Neural cell (in vitro differentiated cells): ENCODE measurements around the gene CCIN. TPM values are rescaled to one million over a fixed set of nuclear protein-coding genes. Genes with fewer than 3 reads are reported as not detected.
A peak's percentile ranks its signal among the peaks of the same experiment; 100 is the strongest.

Experiments used
- H2AFZ ChIP-seq: fragments of 200-600, 300-800 bp; sonication (generic), shearing (Covaris generic); 2 replicates; pipeline ENCODE4 v1.6.0; 2014; ENCODE audit warnings: low read depth, mild to moderate bottlenecking, antibody characterized with exemption, low read length, moderate library complexity
- H3F3A ChIP-seq: fragments of 200-600 bp; shearing (Covaris generic); 2 replicates; pipeline ENCODE4 v1.6.1; 2016; ENCODE audit warnings: mild to moderate bottlenecking, moderate library complexity, mixed read lengths, antibody characterized with exemption, low read length; ENCODE audit not compliant: insufficient read depth, poor library complexity, severe bottlenecking
- H3K27ac ChIP-seq: fragments of 200-600, 300-800 bp; sonication (generic), shearing (Covaris generic); 2 replicates; pipeline ENCODE4 v1.5.1; 2014; ENCODE audit warnings: mild to moderate bottlenecking, low read length, moderate library complexity
- H3K27me3 ChIP-seq: fragments of 300-800, 200-600 bp; sonication (generic), shearing (Covaris generic); 2 replicates; pipeline ENCODE4 v1.6.0; 2014; ENCODE audit warnings: mild to moderate bottlenecking, low read depth, low read length, moderate library complexity; ENCODE audit not compliant: insufficient read depth
- H3K36me3 ChIP-seq: fragments of 300-800, 200-600 bp; sonication (generic), shearing (Covaris generic); 2 replicates; pipeline ENCODE4 v1.5.1; 2014; ENCODE audit warnings: mild to moderate bottlenecking, antibody characterized with exemption, low read length, moderate library complexity; ENCODE audit not compliant: insufficient read depth
- H3K4me2 ChIP-seq: fragments of 300-800, 200-600 bp; sonication (generic), shearing (Covaris generic); 2 replicates; pipeline ENCODE4 v1.6.0; 2014; ENCODE audit warnings: mild to moderate bottlenecking, low read length
- H3K4me3 ChIP-seq: fragments of 300-800, 200-600 bp; sonication (generic), shearing (Covaris generic); 2 replicates; pipeline ENCODE4 v1.5.1; 2014; ENCODE audit warnings: mild to moderate bottlenecking, low read length, moderate library complexity
- H3K79me2 ChIP-seq: fragments of 200-600 bp; shearing (Covaris generic); replicated peaks from 2 replicates; pipeline ENCODE4 v1.6.0; 2014; ENCODE audit warnings: mild to moderate bottlenecking, low read length, moderate library complexity; ENCODE audit not compliant: insufficient read depth
- H3K9ac ChIP-seq: fragments of 300-800, 200-600 bp; sonication (generic), shearing (Covaris generic); 2 replicates; pipeline ENCODE4 v1.6.1; 2016; ENCODE audit warnings: mild to moderate bottlenecking, low read length, mixed read lengths
- H3K9me2 ChIP-seq: fragments of 200-600 bp; shearing (Covaris generic); 2 replicates; pipeline ENCODE4 v1.6.1; 2016; ENCODE audit warnings: mild to moderate bottlenecking, low read length, mixed read lengths; ENCODE audit not compliant: insufficient read depth
- H3K9me3 ChIP-seq: fragments of 200-600, 300-800 bp; sonication (generic), shearing (Covaris generic); 2 replicates; pipeline ENCODE4 v1.6.1; 2016; ENCODE audit warnings: mild to moderate bottlenecking, mixed run types, low read length, moderate library complexity, mixed read lengths
- H4K20me1 ChIP-seq: fragments of 200-600 bp; shearing (Covaris generic); 2 replicates; pipeline ENCODE4 v1.6.1; 2016; ENCODE audit warnings: mild to moderate bottlenecking, mixed run types; ENCODE audit not compliant: insufficient read depth
- EP300 ChIP-seq: fragments of 450-650 bp; conservative IDR thresholded peaks from 2 replicates; pipeline ENCODE4 v1.6.1; 2014; ENCODE audit warnings: antibody characterized with exemption, mild to moderate bottlenecking, moderate library complexity; ENCODE audit not compliant: poor library complexity, severe bottlenecking
- EZH2 ChIP-seq: fragments of 200-600, 300-800 bp; shearing (Covaris generic), sonication (generic); IDR thresholded peaks from 2 replicates; pipeline ENCODE4 v1.6.1; 2014; ENCODE audit warnings: antibody characterized with exemption, low read length, borderline replicate concordance, mild to moderate bottlenecking; ENCODE audit not compliant: insufficient read depth, poor library complexity, severe bottlenecking
- MXI1 ChIP-seq: fragments of 450-650 bp; conservative IDR thresholded peaks from 2 replicates; pipeline ENCODE4 v1.6.1; 2014; ENCODE audit warnings: antibody characterized with exemption, mild to moderate bottlenecking; ENCODE audit not compliant: poor library complexity, severe bottlenecking
- POLR2AphosphoS5 ChIP-seq: IDR thresholded peaks from 2 replicates; pipeline ENCODE4 v1.6.1; 2012
- RAD21 ChIP-seq: fragments of 450-650 bp; conservative IDR thresholded peaks from 2 replicates; pipeline ENCODE4 v1.6.1; 2014; ENCODE audit warnings: antibody characterized with exemption, mild to moderate bottlenecking, moderate library complexity
- SMC3 ChIP-seq: fragments of 450-650 bp; conservative IDR thresholded peaks from 2 replicates; pipeline ENCODE4 v1.6.1; 2014; ENCODE audit warnings: antibody characterized with exemption, mild to moderate bottlenecking, moderate library complexity; ENCODE audit not compliant: poor library complexity
- TAF1 ChIP-seq: IDR thresholded peaks from 2 replicates; pipeline ENCODE4 v1.6.1; 2012; ENCODE audit warnings: low read depth
- polyA plus RNA-seq: library from polyadenylated mRNA; depleted of rRNA; stranded (reverse); fragments of >200 nt; gene quantifications from 2 replicates; pipeline ENCODE4 v1.2.3, GENCODE V29; 2014
- TF ChIP-seq, protein P1 (sequence below): fragments of 450-650 bp; IDR thresholded peaks from 2 replicates; pipeline ENCODE4 v1.5.1; 2014; ENCODE audit warnings: antibody characterized with exemption, mild to moderate bottlenecking, moderate library complexity; ENCODE audit not compliant: poor library complexity, severe bottlenecking
- TF ChIP-seq, protein P2 (sequence below): IDR thresholded peaks from 2 replicates; pipeline ENCODE4 v1.6.1; 2012; ENCODE audit warnings: borderline replicate concordance

The CCIN gene
- polyA plus RNA-seq, 1 donor from 2014 or later, result not detected

DNA sequence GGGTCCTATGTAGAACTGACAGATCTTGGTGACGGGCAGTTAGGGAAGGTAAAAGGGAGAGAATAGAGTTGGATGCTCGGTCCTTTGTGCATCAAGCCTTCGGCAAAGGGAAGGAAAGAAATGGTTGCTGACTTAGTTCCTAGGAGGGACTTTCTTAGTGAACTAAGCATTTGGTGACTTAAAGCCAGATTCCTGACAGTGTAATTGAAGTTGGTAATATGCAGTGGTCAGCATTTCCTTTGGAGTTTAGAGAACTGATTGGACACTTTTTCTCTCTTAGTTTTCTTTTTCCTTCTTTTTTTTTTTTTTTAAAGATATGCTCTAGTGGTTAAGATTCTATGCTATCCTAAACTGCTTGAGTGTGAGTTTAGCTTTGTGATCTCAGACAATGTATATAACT is 23.8 kb downstream of the CCIN start:
- TF ChIP-seq, protein P1, sequence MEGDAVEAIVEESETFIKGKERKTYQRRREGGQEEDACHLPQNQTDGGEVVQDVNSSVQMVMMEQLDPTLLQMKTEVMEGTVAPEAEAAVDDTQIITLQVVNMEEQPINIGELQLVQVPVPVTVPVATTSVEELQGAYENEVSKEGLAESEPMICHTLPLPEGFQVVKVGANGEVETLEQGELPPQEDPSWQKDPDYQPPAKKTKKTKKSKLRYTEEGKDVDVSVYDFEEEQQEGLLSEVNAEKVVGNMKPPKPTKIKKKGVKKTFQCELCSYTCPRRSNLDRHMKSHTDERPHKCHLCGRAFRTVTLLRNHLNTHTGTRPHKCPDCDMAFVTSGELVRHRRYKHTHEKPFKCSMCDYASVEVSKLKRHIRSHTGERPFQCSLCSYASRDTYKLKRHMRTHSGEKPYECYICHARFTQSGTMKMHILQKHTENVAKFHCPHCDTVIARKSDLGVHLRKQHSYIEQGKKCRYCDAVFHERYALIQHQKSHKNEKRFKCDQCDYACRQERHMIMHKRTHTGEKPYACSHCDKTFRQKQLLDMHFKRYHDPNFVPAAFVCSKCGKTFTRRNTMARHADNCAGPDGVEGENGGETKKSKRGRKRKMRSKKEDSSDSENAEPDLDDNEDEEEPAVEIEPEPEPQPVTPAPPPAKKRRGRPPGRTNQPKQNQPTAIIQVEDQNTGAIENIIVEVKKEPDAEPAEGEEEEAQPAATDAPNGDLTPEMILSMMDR, result no peak
- no peak for TF ChIP-seq RAD21
- no peak for TF ChIP-seq SMC3
- TF ChIP-seq TAF1, result no peak
- TF ChIP-seq MXI1, result no peak
- Histone ChIP-seq H3K79me2 (peaks cover 38% of the 10 kb centered on the region), H4K20me1 (no peaks in the 10 kb centered on the region), H3K27ac (no peak overlapping the region), H3K27me3 (no peaks in the 10 kb centered on the region), H3K4me2 (peak overlapping the region; percentile 96), H2AFZ (no peak overlapping the region), H3K9me2 (no peaks in the 10 kb centered on the region), H3F3A (no peaks in the 10 kb centered on the region), H3K9ac (no peak overlapping the region), H3K4me3 (peak overlapping the region; percentile 80), H3K9me3 (no peaks in the 10 kb centered on the region), H3K36me3 (no peaks in the 10 kb centered on the region)

DNA sequence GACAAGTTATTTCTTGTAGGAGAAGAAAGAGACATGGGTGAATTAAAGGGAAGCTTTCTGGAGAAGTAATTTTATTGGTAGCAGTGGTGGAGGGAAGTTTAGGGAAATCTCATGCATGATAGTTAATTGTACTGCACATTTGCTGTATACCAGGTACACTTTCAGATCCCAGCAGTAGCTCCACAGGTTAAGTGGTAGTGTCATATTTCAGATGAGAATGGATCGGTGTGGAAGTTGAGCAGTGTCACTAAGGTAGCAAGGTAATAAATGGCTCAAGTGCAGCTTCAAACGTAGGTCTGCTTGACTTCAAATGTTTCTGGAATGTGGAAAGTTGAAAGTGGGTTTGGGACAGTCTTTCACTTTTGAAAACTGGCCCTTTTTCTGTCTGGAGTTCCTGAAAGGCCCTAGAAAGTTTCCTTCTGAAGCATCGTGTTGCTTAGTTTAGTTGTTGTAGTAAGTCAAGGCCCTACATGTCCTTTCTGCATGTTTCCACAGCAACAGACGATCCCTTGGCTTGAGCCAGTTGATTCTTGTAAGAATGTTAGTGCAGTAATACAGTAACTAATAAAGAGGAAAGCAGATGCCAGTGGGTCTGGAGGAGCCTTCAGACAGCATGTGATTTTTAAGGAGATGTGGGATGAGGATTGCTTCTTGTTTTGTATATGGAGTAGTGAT is 25.3 kb downstream of the CCIN start:
- no peak overlapping the region for H3K27ac ChIP-seq
- H3K79me2 ChIP-seq, result peaks cover 38% of the 10 kb centered on the region
- H3K9ac ChIP-seq, result no peak overlapping the region
- no peaks in the 10 kb centered on the region for H3F3A ChIP-seq
- no peaks in the 10 kb centered on the region for H3K9me2 ChIP-seq
- no peak overlapping the region for H3K4me3 ChIP-seq
- H3K27me3 ChIP-seq, result no peaks in the 10 kb centered on the region
- no peak overlapping the region for H3K4me2 ChIP-seq
- no peak for TF ChIP-seq MXI1
- no peak for TF ChIP-seq SMC3
- TF ChIP-seq, protein P1, result no peak
- TF ChIP-seq RAD21, result no peak
- TF ChIP-seq EZH2, result no peak
- no peak for TF ChIP-seq POLR2AphosphoS5
- no peak for TF ChIP-seq EP300
- TF ChIP-seq TAF1, result no peak
- TF ChIP-seq, protein P2, sequence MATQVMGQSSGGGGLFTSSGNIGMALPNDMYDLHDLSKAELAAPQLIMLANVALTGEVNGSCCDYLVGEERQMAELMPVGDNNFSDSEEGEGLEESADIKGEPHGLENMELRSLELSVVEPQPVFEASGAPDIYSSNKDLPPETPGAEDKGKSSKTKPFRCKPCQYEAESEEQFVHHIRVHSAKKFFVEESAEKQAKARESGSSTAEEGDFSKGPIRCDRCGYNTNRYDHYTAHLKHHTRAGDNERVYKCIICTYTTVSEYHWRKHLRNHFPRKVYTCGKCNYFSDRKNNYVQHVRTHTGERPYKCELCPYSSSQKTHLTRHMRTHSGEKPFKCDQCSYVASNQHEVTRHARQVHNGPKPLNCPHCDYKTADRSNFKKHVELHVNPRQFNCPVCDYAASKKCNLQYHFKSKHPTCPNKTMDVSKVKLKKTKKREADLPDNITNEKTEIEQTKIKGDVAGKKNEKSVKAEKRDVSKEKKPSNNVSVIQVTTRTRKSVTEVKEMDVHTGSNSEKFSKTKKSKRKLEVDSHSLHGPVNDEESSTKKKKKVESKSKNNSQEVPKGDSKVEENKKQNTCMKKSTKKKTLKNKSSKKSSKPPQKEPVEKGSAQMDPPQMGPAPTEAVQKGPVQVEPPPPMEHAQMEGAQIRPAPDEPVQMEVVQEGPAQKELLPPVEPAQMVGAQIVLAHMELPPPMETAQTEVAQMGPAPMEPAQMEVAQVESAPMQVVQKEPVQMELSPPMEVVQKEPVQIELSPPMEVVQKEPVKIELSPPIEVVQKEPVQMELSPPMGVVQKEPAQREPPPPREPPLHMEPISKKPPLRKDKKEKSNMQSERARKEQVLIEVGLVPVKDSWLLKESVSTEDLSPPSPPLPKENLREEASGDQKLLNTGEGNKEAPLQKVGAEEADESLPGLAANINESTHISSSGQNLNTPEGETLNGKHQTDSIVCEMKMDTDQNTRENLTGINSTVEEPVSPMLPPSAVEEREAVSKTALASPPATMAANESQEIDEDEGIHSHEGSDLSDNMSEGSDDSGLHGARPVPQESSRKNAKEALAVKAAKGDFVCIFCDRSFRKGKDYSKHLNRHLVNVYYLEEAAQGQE, result no peak
- H3K9me3 ChIP-seq, result no peaks in the 10 kb centered on the region
- no peaks in the 10 kb centered on the region for H3K36me3 ChIP-seq
- H4K20me1 ChIP-seq, result no peaks in the 10 kb centered on the region
- no peak overlapping the region for H2AFZ ChIP-seq
